ENCODE measurements around the gene PCYT2. TPM values are rescaled to one million over a fixed set of nuclear protein-coding genes. Genes with fewer than 3 reads are reported as not detected.
A peak's percentile ranks its signal among the peaks of the same experiment; 100 is the strongest.

Gene PCYT2
- total and polyA plus RNA-seq, 9 of the 15 experiments (the other 6 are each of a cell fraction or from before 2014, with no cell fraction given) = 0.92 to 134 (median 82.5) TPM

- TF ChIP-seq NFYB (IDR thresholded peaks at IDR 0.05; ENCODE audit: extremely low read depth, insufficient read length) = no peak
- no peak for TF ChIP-seq NR0B1 (IDR thresholded peaks at IDR 0.05; ENCODE audit: partially characterized antibody)
- TF ChIP-seq, protein P1, sequence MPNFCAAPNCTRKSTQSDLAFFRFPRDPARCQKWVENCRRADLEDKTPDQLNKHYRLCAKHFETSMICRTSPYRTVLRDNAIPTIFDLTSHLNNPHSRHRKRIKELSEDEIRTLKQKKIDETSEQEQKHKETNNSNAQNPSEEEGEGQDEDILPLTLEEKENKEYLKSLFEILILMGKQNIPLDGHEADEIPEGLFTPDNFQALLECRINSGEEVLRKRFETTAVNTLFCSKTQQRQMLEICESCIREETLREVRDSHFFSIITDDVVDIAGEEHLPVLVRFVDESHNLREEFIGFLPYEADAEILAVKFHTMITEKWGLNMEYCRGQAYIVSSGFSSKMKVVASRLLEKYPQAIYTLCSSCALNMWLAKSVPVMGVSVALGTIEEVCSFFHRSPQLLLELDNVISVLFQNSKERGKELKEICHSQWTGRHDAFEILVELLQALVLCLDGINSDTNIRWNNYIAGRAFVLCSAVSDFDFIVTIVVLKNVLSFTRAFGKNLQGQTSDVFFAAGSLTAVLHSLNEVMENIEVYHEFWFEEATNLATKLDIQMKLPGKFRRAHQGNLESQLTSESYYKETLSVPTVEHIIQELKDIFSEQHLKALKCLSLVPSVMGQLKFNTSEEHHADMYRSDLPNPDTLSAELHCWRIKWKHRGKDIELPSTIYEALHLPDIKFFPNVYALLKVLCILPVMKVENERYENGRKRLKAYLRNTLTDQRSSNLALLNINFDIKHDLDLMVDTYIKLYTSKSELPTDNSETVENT (CRISPR knock-in tag; IDR thresholded peaks at IDR 0.05) = peak; percentile 2; the same call in 1 of the 2 replicates
- no peak for TF ChIP-seq MTA2 (IDR thresholded peaks at IDR 0.05; ENCODE audit: low read depth)
- TF ChIP-seq BRF1 (IDR thresholded peaks at IDR 0.05; ENCODE audit: borderline replicate concordance, extremely low read depth, insufficient read length) = no peak
These were observed 16.7 kb upstream of the PCYT2 start, which contains the start of gene MAFG (continued) for GRCh38 chr17:81927653-81928543.
